Measurements from ENCODE around the gene KLHDC7B.

KLHDC7B gene

DNA sequence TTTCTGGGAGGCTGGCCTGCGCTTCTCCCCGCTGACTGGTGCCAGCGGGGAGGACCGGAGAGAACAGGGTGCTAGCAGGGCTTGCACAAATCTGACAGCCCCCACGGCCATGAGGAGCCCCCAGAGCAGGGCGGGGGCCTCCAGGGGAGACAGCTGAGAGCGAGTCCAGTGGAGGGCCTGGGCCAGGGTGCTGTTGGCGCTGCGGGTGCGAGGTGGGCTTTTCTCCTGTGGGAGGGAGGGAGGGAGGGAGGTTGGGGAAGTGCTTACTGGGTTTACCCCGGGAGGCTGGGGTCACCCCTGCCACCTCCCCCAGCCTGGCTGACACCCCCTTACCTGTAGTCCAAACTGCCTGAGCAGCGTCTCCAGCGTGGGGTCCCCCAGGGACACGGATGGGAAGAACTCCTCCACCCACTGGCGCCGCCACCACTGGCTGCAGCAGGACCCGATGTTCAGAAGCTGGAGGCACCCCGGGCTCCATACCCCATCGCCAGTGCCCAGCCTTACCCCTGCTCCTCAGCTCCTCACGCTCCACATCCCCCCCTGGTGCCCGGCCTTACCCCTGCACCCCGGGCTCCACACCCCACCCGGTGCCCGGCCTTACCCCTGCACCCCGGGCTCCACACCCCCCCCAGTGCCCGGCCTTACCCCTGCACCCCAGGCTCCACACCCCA is 42.1 kb upstream of the KLHDC7B start:
- no peak; the same call in 1 of the 2 replicates for TF ChIP-seq CTCF (IDR thresholded peaks at IDR 0.05; ENCODE audit: low read depth, low read length)
- DNase-seq (ENCODE audit: extremely low read depth, low read depth) = no peak

DNA sequence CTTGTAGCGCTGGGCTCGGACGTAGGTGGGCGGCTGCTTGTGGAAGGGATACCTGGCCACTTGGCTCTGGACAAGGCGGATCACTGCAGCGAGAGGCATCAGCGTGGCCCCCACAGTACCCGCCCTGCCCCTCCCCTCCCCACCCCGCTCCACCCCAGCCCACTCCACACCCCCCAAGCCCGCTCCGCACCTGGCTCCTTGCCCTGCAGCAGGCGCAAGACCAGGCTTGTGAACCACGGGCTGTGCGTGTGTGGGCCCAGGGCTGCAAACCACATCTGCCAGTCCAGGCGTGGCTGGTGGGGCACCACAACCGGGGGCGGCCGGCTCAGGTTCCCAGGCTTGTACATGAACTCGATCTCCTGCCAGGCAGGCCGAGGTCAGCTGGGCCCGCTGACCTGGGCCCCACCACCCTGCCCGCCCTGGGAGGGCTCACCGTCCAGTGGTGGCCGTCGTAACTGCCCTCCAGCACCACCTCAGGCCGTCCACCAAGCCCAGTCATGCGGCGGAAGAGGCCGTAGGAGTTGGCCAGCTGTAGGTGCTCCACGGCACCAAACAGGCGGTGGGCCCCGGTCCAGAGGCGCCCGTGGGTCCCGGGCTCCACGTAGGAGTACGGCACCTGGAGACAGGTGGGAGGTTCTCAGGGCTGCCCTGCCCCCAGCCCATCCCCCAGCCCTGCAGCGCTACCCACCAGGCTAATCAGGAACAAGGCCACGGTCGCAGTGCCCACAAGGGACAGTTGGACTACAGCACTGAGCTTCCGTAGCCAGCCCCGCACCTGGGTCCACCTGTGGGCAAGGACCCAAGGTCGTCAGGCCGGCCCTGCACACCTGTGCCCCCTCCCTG is 41.1 kb upstream of the KLHDC7B start:
- DNase-seq (ENCODE audit: extremely low read depth, low read depth) = no peak

GRCh38 chr22:50505276-50505775 is 40.4 kb upstream of the KLHDC7B start:
- no peak for TF ChIP-seq CTCF (IDR thresholded peaks at IDR 0.05; ENCODE audit: low read depth, low read length)
- DNase-seq (ENCODE audit: extremely low read depth, low read depth) = no peak

More for the DNA sequence above, 41.1 kb upstream of the KLHDC7B start:
- no peak for TF ChIP-seq CTCF (IDR thresholded peaks at IDR 0.05; ENCODE audit: low read depth, low read length)

DNA sequence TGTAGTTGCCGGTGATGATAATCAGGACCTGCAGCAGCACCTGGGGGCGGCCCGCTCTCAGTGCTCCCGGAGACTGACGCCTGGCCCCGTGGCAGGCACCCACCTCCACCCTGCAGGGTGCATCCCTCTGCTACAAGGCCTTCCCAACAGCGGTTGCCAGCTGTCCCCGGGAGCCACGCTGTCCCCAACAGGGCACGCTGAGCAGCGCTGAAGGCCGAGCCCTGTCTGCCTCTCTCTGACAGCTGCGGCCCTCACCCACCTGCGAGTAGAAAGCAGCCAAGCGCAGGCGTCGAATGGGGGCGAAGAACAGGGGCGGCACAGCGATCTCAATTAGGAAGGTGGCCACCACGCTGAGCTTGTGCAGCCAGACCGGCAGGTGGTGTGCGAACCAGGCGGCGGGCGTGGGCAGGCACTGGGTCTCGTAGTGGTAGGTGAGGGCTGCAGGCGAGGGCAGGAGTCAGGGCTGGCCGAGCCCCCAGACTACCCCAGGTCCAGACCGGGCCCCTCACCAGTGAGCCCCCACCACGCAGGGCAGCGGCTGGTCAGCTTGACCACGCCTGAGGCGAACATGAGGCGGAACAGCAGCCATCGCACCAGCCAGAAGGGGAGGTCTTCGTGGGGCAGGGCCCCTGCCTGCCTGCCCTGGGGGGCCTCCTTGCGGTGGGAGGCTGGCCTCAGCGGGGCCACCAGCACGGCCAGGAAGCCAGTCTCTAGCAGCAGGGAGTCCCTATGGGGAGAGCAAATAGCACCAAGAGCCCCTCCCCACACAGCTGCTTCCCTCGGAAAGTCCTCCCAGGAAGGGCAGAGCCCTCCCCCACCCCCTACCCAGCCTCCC is 39.7 kb upstream of the KLHDC7B start:
- TF ChIP-seq CTCF (IDR thresholded peaks at IDR 0.05; ENCODE audit: low read depth, low read length) = no peak
- no peak for DNase-seq (ENCODE audit: extremely low read depth, low read depth)

DNA sequence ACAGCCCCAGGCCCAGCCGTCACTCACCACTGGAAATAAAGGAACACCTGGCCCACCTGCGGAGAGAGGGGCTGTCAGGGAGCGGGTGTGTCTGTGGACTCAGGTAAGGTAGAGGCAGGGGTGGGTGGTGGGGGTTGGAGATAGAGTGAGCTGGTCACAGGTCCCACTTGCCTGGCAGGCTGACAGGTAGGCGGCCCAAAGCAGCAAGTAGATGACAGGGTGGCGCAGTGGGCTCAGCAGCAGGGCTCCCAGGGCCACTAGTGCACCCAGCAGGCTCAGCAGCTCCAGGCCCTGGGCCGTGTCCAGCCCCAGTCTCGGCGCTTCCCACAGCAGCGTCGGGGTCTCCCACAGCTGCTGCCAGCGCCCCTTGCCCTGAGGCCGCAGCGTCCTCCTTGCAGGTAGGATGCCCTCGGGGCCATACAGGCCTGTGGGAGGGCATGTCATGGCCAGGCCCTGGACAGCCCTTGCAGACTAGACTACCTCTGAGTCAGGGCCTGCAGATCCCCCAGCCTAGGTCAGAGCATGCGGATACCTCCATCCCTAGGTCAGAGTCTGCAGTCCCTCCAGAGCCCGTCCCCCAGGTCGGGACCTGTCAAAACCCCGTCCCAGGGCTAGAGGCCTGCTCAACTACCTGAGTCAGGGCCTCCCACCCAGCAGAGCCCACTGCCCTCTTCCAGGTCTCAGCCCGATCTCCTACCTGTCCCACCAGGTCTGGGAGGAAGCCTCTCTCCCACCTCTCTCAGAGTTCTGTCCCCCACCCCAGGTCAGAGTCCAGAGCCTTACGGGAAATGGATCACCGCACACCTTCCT is 38.9 kb upstream of the KLHDC7B start:
- TF ChIP-seq CTCF (IDR thresholded peaks at IDR 0.05; ENCODE audit: low read depth, low read length) = no peak
- DNase-seq (ENCODE audit: extremely low read depth, low read depth) = no peak

DNA sequence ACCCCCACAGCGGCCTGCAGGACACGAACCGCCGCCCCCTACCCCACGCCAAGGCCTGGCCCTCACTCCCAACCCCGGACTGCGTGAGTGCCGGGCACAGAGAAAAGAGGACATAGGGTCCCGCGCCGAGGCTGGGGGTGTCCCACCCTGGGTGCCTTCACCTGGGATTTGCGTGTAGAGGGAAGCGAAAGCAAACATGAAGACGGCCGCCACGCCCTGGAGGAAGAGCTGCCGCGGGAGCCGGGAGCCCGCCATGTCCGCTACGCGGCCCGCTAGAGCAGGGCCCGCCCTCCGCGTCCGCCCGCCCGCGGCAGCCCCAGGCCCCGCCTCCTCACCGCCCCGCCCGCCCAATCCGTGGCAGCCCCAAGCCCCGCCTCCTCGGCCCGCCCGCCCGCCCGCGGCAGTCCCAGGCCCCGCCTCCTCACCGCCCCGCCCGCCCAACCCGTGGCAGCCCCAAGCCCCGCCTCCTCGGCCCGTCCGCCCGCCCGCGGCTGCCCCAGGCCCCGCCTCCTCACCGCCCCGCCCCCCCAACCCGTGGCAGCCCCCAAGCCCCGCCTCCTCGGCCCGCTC is 38.2 kb upstream of the KLHDC7B start, which contains the start of gene LMF2:
LMF2 (minus strand) TSS at position 282 of the 570 bp plus-strand sequence; CDS start at position 255, 27 bp downstream.
- TF ChIP-seq CTCF (IDR thresholded peaks at IDR 0.05; ENCODE audit: low read depth, low read length) = no peak
- DNase-seq (ENCODE audit: extremely low read depth, low read depth) = no peak
